Stimulated activated CD8-positive, alpha-beta memory T cell treated with anti-CD3 and anti-CD28 coated beads, Interleukin-15, amount 100 ng/mL, for 4 hours (primary cell): Measurements from ENCODE around the gene FAM184A.
"Not testable (repeated sequence)": the region's sequence is repeated elsewhere in the genome, so short reads cannot be mapped to it uniquely, and the experiment has no call there.

ENCODE experiments used
- DNase-seq, 2 donors: peaks; one replicate each; pipeline ENCODE4 v3.0.0-alpha.2; 2020; ENCODE audit warnings: low read depth in 2 of 2

FAM184A gene

GRCh38 chr6:119009266-119009665 lies 69.2 kb downstream of the FAM184A start:
- DNase-seq, result not testable (repeated sequence)

- no peak for DNase-seq
Measured at GRCh38 chr6:119006974-119007373, 71.5 kb downstream of the FAM184A start.

- no peak for DNase-seq
Measured at GRCh38 chr6:119002069-119002468, 76.4 kb downstream of the FAM184A start.

- no peak for DNase-seq
Measured at GRCh38 chr6:118999494-119000040, 78.9 kb downstream of the FAM184A start.

- DNase-seq, result not testable (repeated sequence)
Measured at GRCh38 chr6:118997426-118997825, 81.0 kb downstream of the FAM184A start.

GRCh38 chr6:118996289-118996820 lies 82.1 kb downstream of the FAM184A start:
- DNase-seq, result no peak

- DNase-seq, result no peak
Measured at GRCh38 chr6:118993803-118994251, 84.6 kb downstream of the FAM184A start.

- DNase-seq, result no peak
Measured at GRCh38 chr6:118993358-118993757, 85.1 kb downstream of the FAM184A start.

GRCh38 chr6:118992186-118992795 lies 86.2 kb downstream of the FAM184A start:
- DNase-seq, result no peak

GRCh38 chr6:118986312-118986711 lies 92.2 kb downstream of the FAM184A start:
- DNase-seq, result no peak

GRCh38 chr6:118985123-118985830 lies 93.2 kb downstream of the FAM184A start:
- DNase-seq, result no peak

GRCh38 chr6:118984342-118984741 lies 94.1 kb downstream of the FAM184A start:
- no peak for DNase-seq

- no peak for DNase-seq
Measured at GRCh38 chr6:118982575-118982911, 95.9 kb downstream of the FAM184A start.

GRCh38 chr6:118981884-118982574 lies 96.4 kb downstream of the FAM184A start:
- DNase-seq, result no peak

- no peak for DNase-seq
Measured at GRCh38 chr6:118980063-118980462, 98.4 kb downstream of the FAM184A start.

GRCh38 chr6:118974790-118975189 lies 103.7 kb downstream of the FAM184A start:
- no peak for DNase-seq

- DNase-seq, result no peak
Measured at GRCh38 chr6:118971682-118972081, 106.8 kb downstream of the FAM184A start.

GRCh38 chr6:118970866-118971265 lies 107.6 kb downstream of the FAM184A start:
- no peak for DNase-seq

- no peak for DNase-seq
Measured at GRCh38 chr6:118968416-118968815, 110.0 kb downstream of the FAM184A start.

GRCh38 chr6:118967239-118967638 lies 111.2 kb downstream of the FAM184A start:
- no peak for DNase-seq

GRCh38 chr6:118965843-118966370 lies 112.6 kb downstream of the FAM184A start:
- no peak for DNase-seq

- DNase-seq, result no peak
Measured at GRCh38 chr6:118965371-118965770, 113.1 kb downstream of the FAM184A start.
